H1 (cell line): ENCODE data around the gene PRPF18. TPM values are rescaled to one million over a fixed set of nuclear protein-coding genes. Genes with fewer than 3 reads are reported as not detected.

Experiments
- BCL11A ChIP-seq, 2 experiments: IDR thresholded peaks; one replicate each; pipeline ENCODE4 v1.6.1; 2011; ENCODE audit warnings: low read depth in 2 of 2, low read length in 2 of 2, mild to moderate bottlenecking in 2 of 2
- CHD1 ChIP-seq: IDR thresholded peaks from 2 replicates; pipeline ENCODE4 v1.6.1; 2012; ENCODE audit warnings: low read depth, low read length, improper control_type of control experiment
- CHD7 ChIP-seq: fragments of 300-600 bp; sonication (generic); IDR thresholded peaks from 2 replicates; pipeline ENCODE4 v1.7.1; 2012; ENCODE audit warnings: low read length, moderate library complexity, mild to moderate bottlenecking, inconsistent platforms; ENCODE audit not compliant: insufficient replicate concordance
- EP300 ChIP-seq, 2 experiments: IDR thresholded peaks; 1 replicate in 1 of 2; 2 replicates in 1 of 2; pipeline ENCODE4 v1.6.1; 2011 to 2012; ENCODE audit warnings: low read depth in 2 of 2, low read length in 2 of 2, mild to moderate bottlenecking in 2 of 2, borderline replicate concordance in 1 of 2, inconsistent platforms in 1 of 2, moderate library complexity in 1 of 2
- KDM5A ChIP-seq: fragments of 200-600 bp; IDR thresholded peaks from 2 replicates; pipeline ENCODE4 v1.7.1; 2012; ENCODE audit warnings: mild to moderate bottlenecking, low read length, inconsistent platforms, mixed read lengths
- RAD21 ChIP-seq, 2 experiments: IDR thresholded peaks in 1 of 2; conservative IDR thresholded peaks in 1 of 2; 2 replicates each; pipeline ENCODE4 v1.6.1; 2011; ENCODE audit warnings: low read depth in 2 of 2, low read length in 2 of 2, improper control_type of control experiment in 1 of 2, inconsistent platforms in 1 of 2, mild to moderate bottlenecking in 1 of 2, moderate library complexity in 1 of 2
- SP1 ChIP-seq: IDR thresholded peaks from 2 replicates; pipeline ENCODE4 v1.6.1; 2011; ENCODE audit warnings: low read depth, low read length
- TEAD4 ChIP-seq: IDR thresholded peaks from 2 replicates; pipeline ENCODE4 v1.6.1; 2012; ENCODE audit warnings: low read depth, low read length, inconsistent platforms, mixed read lengths
- ZNF274 ChIP-seq: IDR thresholded peaks from 2 replicates; pipeline ENCODE4 v1.7.0; 2012; ENCODE audit warnings: low read length, borderline replicate concordance; ENCODE audit errors: extremely low read depth
- polyA plus RNA-seq, 7 experiments: library from polyadenylated mRNA; depleted of rRNA in 3 of 7; stranded (reverse) in 5 of 7; unstranded in 2 of 7; fragments of >200 nt in 5 of 7; fragments of 200-250 nt in 2 of 7; gene quantifications; 1 replicate in 5 of 7; 2 replicates in 1 of 7; 4 replicates in 1 of 7; pipeline versions ENCODE4 v1.2.1 to v1.2.3, GENCODE V29; 2011 to 2013; ENCODE audit warnings: missing spikeins in 2 of 7, mixed read lengths in 2 of 7
- total RNA-seq: library from RNA; stranded (reverse); fragmentation: NEBNext Ultra II Directional; extraction: Animal tissue kit (Norgen Biotek cat#: 25700); gene quantifications from 2 replicates; pipeline ENCODE4 v1.2.1, GENCODE V29; 2021
- TF ChIP-seq, protein P1 (sequence below): IDR thresholded peaks from 2 replicates; pipeline ENCODE4 v1.6.1; 2012; ENCODE audit warnings: inconsistent platforms

Gene PRPF18
- total and polyA plus RNA-seq, 2 of the 8 experiments (the other 6 are each of a cell fraction or from before 2014, with no cell fraction given) = 3.8 to 12.6 TPM

GRCh38 chr10:13650961-13651360 is 64.2 kb downstream of the PRPF18 start (continued):
- TF ChIP-seq CHD7 = no peak
- TF ChIP-seq SP1 = no peak
- no peak for TF ChIP-seq RAD21 (IDR thresholded peaks at IDR 0.05 in 1 of 2, conservative IDR thresholded peaks at IDR 0.05 in 1 of 2; ENCODE audit: low read depth in 2 of 2, low read length in 2 of 2)
- TF ChIP-seq TEAD4 = no peak
- TF ChIP-seq, protein P1, sequence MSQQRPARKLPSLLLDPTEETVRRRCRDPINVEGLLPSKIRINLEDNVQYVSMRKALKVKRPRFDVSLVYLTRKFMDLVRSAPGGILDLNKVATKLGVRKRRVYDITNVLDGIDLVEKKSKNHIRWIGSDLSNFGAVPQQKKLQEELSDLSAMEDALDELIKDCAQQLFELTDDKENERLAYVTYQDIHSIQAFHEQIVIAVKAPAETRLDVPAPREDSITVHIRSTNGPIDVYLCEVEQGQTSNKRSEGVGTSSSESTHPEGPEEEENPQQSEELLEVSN = no peak
- no peak for TF ChIP-seq BCL11A (IDR thresholded peaks at IDR 0.05; ENCODE audit: low read depth in 2 of 2, low read length in 2 of 2)
- no peak for TF ChIP-seq KDM5A
- TF ChIP-seq EP300 (IDR thresholded peaks at IDR 0.05; ENCODE audit: borderline replicate concordance in 1 of 2, low read depth in 2 of 2, low read length in 2 of 2) = no peak
- TF ChIP-seq ZNF274 = no peak
- no peak for TF ChIP-seq CHD1
